Stimulated activated CD8-positive, alpha-beta memory T cell treated with anti-CD3 and anti-CD28 coated beads, Interleukin-2, amount 100 ng/mL, for 1 hour (primary cell): ENCODE measurements around the gene ZDHHC14.
"Not testable (repeated sequence)": the region's sequence is repeated elsewhere in the genome, so short reads cannot be mapped to it uniquely, and the experiment has no call there.

Experiments used
- DNase-seq, 2 donors: peaks; one replicate each; pipeline ENCODE4 v3.0.0-alpha.2; 2020; ENCODE audit warnings: low read depth in 2 of 2

ZDHHC14 gene

GRCh38 chr6:157406661-157407060, 25.7 kb downstream of the ZDHHC14 start:
- no peak for DNase-seq

- no peak for DNase-seq
Observed at GRCh38 chr6:157407646-157408045, 26.7 kb downstream of the ZDHHC14 start.

- DNase-seq = not testable (repeated sequence)
Observed at GRCh38 chr6:157408427-157408826, 27.4 kb downstream of the ZDHHC14 start.

- no peak for DNase-seq
Observed at GRCh38 chr6:157410045-157410444, 29.1 kb downstream of the ZDHHC14 start.

GRCh38 chr6:157411368-157411767, 30.4 kb downstream of the ZDHHC14 start:
- no peak for DNase-seq

GRCh38 chr6:157412791-157413190, 31.8 kb downstream of the ZDHHC14 start:
- DNase-seq = no peak

- no peak for DNase-seq
Observed at GRCh38 chr6:157420497-157420896, 39.5 kb downstream of the ZDHHC14 start.

- DNase-seq = no peak
Observed at GRCh38 chr6:157424491-157425020, 43.6 kb downstream of the ZDHHC14 start.

GRCh38 chr6:157427969-157428368, 47.0 kb downstream of the ZDHHC14 start:
- DNase-seq = no peak

GRCh38 chr6:157428427-157429202, 47.6 kb downstream of the ZDHHC14 start:
- no peak for DNase-seq

GRCh38 chr6:157429248-157429647, 48.3 kb downstream of the ZDHHC14 start:
- no peak for DNase-seq

GRCh38 chr6:157430834-157431233, 49.8 kb downstream of the ZDHHC14 start:
- DNase-seq = no peak

GRCh38 chr6:157432231-157432891, 51.4 kb downstream of the ZDHHC14 start:
- no peak for DNase-seq

- no peak for DNase-seq
Observed at GRCh38 chr6:157432892-157433265, 51.9 kb downstream of the ZDHHC14 start.

- no peak for DNase-seq
Observed at GRCh38 chr6:157433678-157434081, 52.7 kb downstream of the ZDHHC14 start.

GRCh38 chr6:157434349-157435033, 53.5 kb downstream of the ZDHHC14 start:
- DNase-seq = no peak

GRCh38 chr6:157436219-157436943, 55.4 kb downstream of the ZDHHC14 start:
- no peak for DNase-seq

GRCh38 chr6:157436944-157437336, 56.0 kb downstream of the ZDHHC14 start:
- no peak for DNase-seq

- DNase-seq = no peak
Observed at GRCh38 chr6:157438611-157439111, 57.7 kb downstream of the ZDHHC14 start.

GRCh38 chr6:157440171-157440570, 59.2 kb downstream of the ZDHHC14 start:
- no peak for DNase-seq

- no peak for DNase-seq
Observed at GRCh38 chr6:157442291-157442690, 61.3 kb downstream of the ZDHHC14 start.
